NCI-H748 (cell line): Measurements from ENCODE around the gene TOPAZ1.

ENCODE experiments used
- DNase-seq: peaks from one replicate; lab custom pipeline; 2025; ENCODE audit not compliant: unreplicated experiment; lab: John Stamatoyannopoulos, UW

TOPAZ1 gene

DNA sequence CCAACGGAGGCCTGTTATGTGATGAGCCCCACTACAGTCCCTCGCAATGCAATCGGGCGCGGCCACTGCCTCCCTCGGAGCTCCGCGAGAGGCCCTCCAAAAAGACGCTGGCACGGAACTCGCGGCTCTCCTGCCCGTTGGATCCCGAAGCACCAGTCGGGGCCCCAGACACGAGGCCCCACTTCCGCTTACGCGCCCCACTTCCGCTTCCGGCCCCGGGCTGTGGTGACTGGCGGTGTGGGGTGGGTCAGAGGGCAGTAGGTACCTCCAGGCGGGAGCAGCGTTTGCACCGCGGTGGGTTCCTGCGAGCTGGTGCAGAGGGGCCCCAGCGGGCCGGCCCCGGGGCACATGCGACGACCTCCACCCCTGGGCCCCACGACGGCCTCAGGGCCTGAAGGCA lies at the start of gene TOPAZ1:
Gene TOPAZ1, plus strand, starts transcription at position 181 of the 400 bp plus-strand sequence. Its CDS starts 168 bp downstream, at position 349.
- DNase-seq, result no peak

- peak; percentile 60 for DNase-seq
Measured at GRCh38 chr3:44198284-44199269, 43.1 kb upstream of the TOPAZ1 start.

GRCh38 chr3:44206261-44206660 lies 35.4 kb upstream of the TOPAZ1 start:
- no peak for DNase-seq

GRCh38 chr3:44206862-44207652 lies 34.6 kb upstream of the TOPAZ1 start:
- DNase-seq, result no peak

DNA sequence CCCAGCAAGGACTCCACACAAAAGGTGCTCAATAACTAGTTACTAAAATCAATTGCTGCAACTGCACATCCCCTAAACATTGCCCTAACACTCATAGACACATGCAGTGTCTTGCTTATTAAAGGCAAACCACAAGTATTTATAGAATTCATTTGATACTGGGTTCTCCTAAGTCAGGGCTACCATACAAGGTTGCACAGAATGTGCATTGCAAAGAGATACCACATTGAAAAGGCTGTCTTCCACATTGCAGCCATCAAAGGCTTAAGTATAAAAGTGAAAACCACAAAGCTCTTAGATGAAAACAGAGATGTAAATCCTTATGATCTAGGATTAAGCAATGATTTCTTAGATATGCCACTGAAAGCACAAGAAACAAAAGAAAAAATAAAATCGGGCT lies 33.6 kb upstream of the TOPAZ1 start:
- DNase-seq, result no peak

- DNase-seq, result no peak
Measured at GRCh38 chr3:44208568-44208967, 33.1 kb upstream of the TOPAZ1 start.

- no peak for DNase-seq
Measured at GRCh38 chr3:44210967-44211366, 30.7 kb upstream of the TOPAZ1 start.

DNA sequence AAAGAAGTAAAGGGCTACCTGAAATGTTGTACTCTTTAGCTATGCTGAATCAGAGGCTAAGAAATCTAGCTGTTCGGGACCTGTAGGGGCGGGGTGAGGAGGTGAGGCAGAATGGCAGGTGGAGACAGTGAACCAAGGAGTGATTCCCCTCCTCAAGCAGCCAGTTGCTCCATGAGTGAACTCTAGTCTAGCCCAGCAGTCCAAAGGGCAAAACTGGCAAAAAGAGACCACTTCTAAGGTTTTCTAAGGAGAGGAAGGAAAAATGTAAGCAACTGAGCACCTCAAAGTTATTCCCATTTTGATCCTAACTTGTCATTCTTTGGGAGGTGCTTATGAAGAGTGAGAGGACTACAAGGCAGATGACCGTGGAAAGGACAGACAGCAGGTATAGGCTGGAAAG lies 19.3 kb upstream of the TOPAZ1 start:
- no peak for DNase-seq

GRCh38 chr3:44223299-44223698 lies 18.4 kb upstream of the TOPAZ1 start:
- no peak for DNase-seq

GRCh38 chr3:44224131-44224530 lies 17.6 kb upstream of the TOPAZ1 start:
- no peak for DNase-seq

- DNase-seq, result no peak
Measured at GRCh38 chr3:44226573-44226972, 15.1 kb upstream of the TOPAZ1 start.

GRCh38 chr3:44227632-44228031 lies 14.1 kb upstream of the TOPAZ1 start:
- no peak for DNase-seq

DNA sequence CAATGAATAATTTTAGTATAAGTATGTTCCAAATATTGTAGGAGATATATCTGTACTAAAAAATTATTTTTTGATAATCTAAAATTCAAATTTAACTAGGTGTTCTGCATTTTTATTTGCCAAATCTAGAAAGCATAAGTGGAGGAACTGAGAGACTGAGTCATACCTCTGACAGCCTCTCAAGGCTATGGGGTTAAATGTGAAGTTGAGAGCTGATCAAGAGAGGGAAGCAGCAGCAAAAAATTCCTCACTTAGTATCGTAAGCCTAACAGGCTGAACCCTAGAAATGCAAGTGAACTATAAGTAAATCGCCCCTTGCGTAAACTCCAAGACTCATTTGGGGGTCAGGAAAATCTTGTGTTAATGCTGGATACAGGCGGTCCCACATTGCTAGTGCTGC lies 12.8 kb upstream of the TOPAZ1 start:
- DNase-seq, result no peak

DNA sequence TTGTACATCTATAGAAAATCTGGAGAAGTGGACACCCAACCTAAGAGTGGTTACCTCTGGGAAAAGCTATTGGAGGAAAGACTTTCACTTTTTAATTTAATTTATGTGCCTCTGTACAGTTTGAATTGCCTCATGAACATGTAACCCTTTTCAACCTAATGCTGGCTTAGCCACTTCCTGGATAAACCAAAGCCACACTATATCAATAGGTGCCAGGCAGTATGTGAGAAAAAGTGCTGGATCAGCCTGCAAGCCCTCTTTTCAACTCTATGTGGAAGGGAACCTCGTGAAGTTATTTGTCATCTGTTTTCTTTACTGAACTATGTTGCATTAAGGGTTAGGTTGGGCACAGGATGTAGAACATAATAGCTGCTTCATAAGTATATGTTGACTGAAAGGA lies 9.3 kb upstream of the TOPAZ1 start:
- no peak for DNase-seq

- DNase-seq, result no peak
Measured at GRCh38 chr3:44234648-44235268, 6.9 kb upstream of the TOPAZ1 start.

GRCh38 chr3:44235604-44236484 lies 5.8 kb upstream of the TOPAZ1 start:
- DNase-seq, result peak; percentile 63

DNA sequence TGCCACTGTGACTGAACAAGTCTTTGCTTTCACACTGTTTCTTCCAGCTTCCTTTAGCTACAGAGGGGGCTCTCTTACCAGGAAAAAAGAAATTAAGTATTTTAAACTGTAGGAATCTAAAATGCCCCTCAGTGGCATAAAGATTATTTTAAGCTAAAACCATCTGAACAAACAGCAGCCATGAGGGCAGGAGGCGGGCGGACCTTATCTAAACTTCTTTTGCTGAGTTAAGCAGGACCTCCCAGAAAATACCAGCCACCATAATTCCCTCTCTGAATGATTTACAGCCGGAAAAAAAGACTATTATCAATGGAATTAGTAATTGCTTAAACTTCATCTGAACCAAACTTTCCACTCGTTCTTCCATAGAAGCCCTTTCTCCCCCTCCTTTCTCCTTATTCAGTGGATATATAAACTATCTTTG lies 5.2 kb upstream of the TOPAZ1 start:
- DNase-seq, result no peak

DNA sequence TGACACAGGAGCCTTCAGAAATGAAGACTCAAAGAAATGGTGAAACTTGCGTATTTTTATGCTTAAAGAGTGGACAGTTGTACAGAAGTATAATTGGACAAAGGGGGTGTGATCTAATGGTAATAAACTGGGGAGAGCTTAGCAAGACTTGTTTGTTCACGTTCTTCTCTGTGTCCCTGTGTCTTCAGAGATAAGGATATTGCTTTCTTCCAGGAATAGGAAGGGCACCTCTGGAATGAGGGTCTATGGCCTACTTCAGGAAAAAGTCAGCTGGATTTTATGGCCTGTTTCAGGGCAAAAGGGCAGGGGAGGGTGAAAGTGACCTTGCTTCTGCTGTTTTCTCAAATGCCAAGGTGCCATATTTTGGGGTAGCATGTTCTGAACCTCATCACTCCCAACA lies 4.5 kb upstream of the TOPAZ1 start:
- DNase-seq, result no peak

GRCh38 chr3:44237665-44238064 lies 4.0 kb upstream of the TOPAZ1 start:
- no peak for DNase-seq

DNA sequence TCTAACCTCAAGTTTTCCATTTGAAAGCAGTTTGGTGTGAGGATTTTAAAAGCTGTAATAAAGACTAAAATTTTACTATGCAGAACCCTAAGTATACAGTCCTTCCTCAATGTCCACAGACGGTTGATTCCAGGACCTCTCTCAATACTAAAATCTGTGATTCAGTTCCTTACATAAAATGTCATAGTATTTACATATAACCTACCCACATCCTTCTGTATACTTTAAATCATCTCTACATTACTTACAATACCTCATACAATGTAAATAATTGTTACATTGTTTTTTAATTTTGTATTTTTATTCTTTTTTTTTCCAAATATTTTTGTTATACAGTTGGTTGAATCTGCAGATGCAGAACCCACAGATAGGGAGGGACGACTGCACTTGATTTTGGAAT lies 2.8 kb upstream of the TOPAZ1 start:
- no peak for DNase-seq
